HL-60 (cell line): Measurements from ENCODE around the gene TEKTIP1.

ENCODE experiments used
- DNase-seq, 2 experiments: peaks; one replicate each; pipeline ENCODE4 v3.0.0-alpha.2; 2010 to 2020; ENCODE audit warnings: low read depth in 1 of 2, low spot score in 1 of 2
- H3K27ac ChIP-seq: fragments of 250-450 bp; sonication (Bioruptor Pico); replicated peaks from 2 replicates; pipeline ENCODE4 v1.5.1; 2020; ENCODE audit warnings: mild to moderate bottlenecking, moderate library complexity
- H3K27me3 ChIP-seq: fragments of 250-450 bp; sonication (Bioruptor Pico); 2 replicates; pipeline ENCODE4 v1.5.1; 2021; ENCODE audit warnings: mild to moderate bottlenecking, moderate library complexity; ENCODE audit not compliant: insufficient read depth, poor library complexity, severe bottlenecking
- H3K4me3 ChIP-seq: replicated peaks from 2 replicates; pipeline ENCODE4 v1.5.1; 2011; ENCODE audit warnings: mild to moderate bottlenecking, control low read depth, low read length; ENCODE audit not compliant: insufficient read depth
- POLR2AphosphoS5 ChIP-seq: IDR thresholded peaks from 2 replicates; pipeline ENCODE4 v1.6.1; 2012; ENCODE audit warnings: low read depth
- SPI1 ChIP-seq: IDR thresholded peaks from 2 replicates; pipeline ENCODE4 v1.6.1; 2012; ENCODE audit warnings: low read depth, mild to moderate bottlenecking, borderline replicate concordance
- TF ChIP-seq, protein P1 (sequence below): IDR thresholded peaks from one replicate; pipeline ENCODE4 v1.5.1; 2011; ENCODE audit warnings: low read length, control low read depth, inconsistent platforms; ENCODE audit not compliant: insufficient read depth
- TF ChIP-seq, protein P2 (sequence below): IDR thresholded peaks from 2 replicates; pipeline ENCODE4 v1.6.1; 2012; ENCODE audit warnings: low read depth; ENCODE audit not compliant: insufficient replicate concordance

TEKTIP1 gene

DNA sequence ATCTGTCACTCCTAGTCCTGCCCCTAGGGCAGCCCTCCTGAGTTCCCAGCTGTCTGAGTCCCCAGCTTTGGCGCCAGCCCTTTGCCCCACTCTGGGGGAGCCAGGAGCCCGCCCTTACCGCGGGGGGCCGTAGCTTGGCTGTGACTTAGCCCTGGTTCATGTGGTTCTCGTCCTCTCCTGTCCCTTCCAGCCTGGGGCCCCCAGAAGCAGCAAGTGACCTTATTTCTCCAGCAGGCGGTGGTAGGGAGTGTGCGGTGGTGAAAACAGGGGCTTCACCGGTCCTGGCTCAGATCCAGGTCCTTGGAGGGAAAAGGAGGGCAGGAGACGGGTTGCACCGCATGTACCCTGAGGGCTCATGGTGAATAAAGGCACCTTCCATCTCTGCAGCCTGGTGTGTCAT, 54.2 kb downstream of the TEKTIP1 start:
- TF ChIP-seq, protein P1, sequence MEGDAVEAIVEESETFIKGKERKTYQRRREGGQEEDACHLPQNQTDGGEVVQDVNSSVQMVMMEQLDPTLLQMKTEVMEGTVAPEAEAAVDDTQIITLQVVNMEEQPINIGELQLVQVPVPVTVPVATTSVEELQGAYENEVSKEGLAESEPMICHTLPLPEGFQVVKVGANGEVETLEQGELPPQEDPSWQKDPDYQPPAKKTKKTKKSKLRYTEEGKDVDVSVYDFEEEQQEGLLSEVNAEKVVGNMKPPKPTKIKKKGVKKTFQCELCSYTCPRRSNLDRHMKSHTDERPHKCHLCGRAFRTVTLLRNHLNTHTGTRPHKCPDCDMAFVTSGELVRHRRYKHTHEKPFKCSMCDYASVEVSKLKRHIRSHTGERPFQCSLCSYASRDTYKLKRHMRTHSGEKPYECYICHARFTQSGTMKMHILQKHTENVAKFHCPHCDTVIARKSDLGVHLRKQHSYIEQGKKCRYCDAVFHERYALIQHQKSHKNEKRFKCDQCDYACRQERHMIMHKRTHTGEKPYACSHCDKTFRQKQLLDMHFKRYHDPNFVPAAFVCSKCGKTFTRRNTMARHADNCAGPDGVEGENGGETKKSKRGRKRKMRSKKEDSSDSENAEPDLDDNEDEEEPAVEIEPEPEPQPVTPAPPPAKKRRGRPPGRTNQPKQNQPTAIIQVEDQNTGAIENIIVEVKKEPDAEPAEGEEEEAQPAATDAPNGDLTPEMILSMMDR: no peak
- no peak for TF ChIP-seq POLR2AphosphoS5
- TF ChIP-seq SPI1: no peak
- TF ChIP-seq, protein P2, sequence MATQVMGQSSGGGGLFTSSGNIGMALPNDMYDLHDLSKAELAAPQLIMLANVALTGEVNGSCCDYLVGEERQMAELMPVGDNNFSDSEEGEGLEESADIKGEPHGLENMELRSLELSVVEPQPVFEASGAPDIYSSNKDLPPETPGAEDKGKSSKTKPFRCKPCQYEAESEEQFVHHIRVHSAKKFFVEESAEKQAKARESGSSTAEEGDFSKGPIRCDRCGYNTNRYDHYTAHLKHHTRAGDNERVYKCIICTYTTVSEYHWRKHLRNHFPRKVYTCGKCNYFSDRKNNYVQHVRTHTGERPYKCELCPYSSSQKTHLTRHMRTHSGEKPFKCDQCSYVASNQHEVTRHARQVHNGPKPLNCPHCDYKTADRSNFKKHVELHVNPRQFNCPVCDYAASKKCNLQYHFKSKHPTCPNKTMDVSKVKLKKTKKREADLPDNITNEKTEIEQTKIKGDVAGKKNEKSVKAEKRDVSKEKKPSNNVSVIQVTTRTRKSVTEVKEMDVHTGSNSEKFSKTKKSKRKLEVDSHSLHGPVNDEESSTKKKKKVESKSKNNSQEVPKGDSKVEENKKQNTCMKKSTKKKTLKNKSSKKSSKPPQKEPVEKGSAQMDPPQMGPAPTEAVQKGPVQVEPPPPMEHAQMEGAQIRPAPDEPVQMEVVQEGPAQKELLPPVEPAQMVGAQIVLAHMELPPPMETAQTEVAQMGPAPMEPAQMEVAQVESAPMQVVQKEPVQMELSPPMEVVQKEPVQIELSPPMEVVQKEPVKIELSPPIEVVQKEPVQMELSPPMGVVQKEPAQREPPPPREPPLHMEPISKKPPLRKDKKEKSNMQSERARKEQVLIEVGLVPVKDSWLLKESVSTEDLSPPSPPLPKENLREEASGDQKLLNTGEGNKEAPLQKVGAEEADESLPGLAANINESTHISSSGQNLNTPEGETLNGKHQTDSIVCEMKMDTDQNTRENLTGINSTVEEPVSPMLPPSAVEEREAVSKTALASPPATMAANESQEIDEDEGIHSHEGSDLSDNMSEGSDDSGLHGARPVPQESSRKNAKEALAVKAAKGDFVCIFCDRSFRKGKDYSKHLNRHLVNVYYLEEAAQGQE: no peak
- no peak for DNase-seq
- peaks cover 2% of the 10 kb centered on the region for H3K27me3 ChIP-seq
- no peak overlapping the region for H3K4me3 ChIP-seq
- no peak overlapping the region for H3K27ac ChIP-seq
